Tibial nerve (tissue), 4 donors: ENCODE measurements around the gene PDZD2. TPM values are rescaled to one million over a fixed set of nuclear protein-coding genes. Genes with fewer than 3 reads are reported as not detected.

Experiments used
- DNase-seq, 2 donors: peaks; one replicate each; pipeline ENCODE4 v3.0.0-alpha.2; 2019; ENCODE audit warnings: low spot score in 2 of 2
- H3K27ac ChIP-seq, 4 donors: fragments of 200-600 bp; sonication (generic) in 3 of 4; one replicate each; pipeline ENCODE4 v1.5.1; 2017 to 2019; ENCODE audit warnings: mild to moderate bottlenecking in 1 of 4
- H3K27me3 ChIP-seq, 2 donors: fragments of 200-600 bp; sonication (generic) in 1 of 2; one replicate each; pipeline versions ENCODE4 v1.5.1 to v1.6.0; 2017 to 2019
- H3K36me3 ChIP-seq, 3 donors: fragments of 200-600 bp; sonication (generic); one replicate each; pipeline ENCODE4 v1.5.1; 2018 to 2019
- H3K4me1 ChIP-seq, 4 donors: fragments of 200-600 bp; sonication (generic) in 3 of 4; one replicate each; pipeline ENCODE4 v1.5.1; 2017 to 2019
- H3K4me3 ChIP-seq, 4 donors: fragments of 200-600 bp; sonication (generic) in 3 of 4; one replicate each; pipeline ENCODE4 v1.5.1; 2017 to 2019; ENCODE audit warnings: mild to moderate bottlenecking in 1 of 4, moderate library complexity in 1 of 4
- H3K9me3 ChIP-seq, 4 donors: fragments of 200-600 bp; sonication (generic) in 3 of 4; one replicate each; pipeline ENCODE4 v1.5.1; 2017 to 2019
- CTCF ChIP-seq, 5 experiments: fragments of 200-600 bp in 3 of 5; fragments of 450-650 bp in 2 of 5; sonication (generic) in 3 of 5; IDR thresholded peaks; one replicate each; pipeline ENCODE4 v1.5.1; 2016 to 2019; ENCODE audit warnings: antibody characterized with exemption in 5 of 5, mild to moderate bottlenecking in 3 of 5, moderate library complexity in 2 of 5
- EP300 ChIP-seq, 2 donors: sonication (generic); formaldehyde crosslinking; IDR thresholded peaks; one replicate each; pipeline ENCODE4 v1.6.1; 2017; ENCODE audit warnings: antibody characterized with exemption in 2 of 2, mild to moderate bottlenecking in 1 of 2
- POLR2A ChIP-seq, 2 donors: fragments of 450-650 bp; IDR thresholded peaks; one replicate each; pipeline ENCODE4 v1.6.1; 2017; ENCODE audit warnings: antibody characterized with exemption in 2 of 2, mild to moderate bottlenecking in 2 of 2, moderate library complexity in 2 of 2
- WGBS, 2 donors: methylation state at CpG; one replicate each; pipeline ENCODE4 v1.1.5; 2018; 5-methylcytosine and 5-hydroxymethylcytosine counted together
- small RNA-seq: library from RNA; depleted of rRNA; stranded (forward); fragments of <200 nt; gene quantifications from one replicate; pipeline ENCODE3, GENCODE V24; 2016
- total RNA-seq, 4 donors: library from RNA; depleted of rRNA; stranded (reverse); fragments of >200 nt; gene quantifications; one replicate each; pipeline ENCODE4 v1.1.0, GENCODE V29; 2016

The PDZD2 gene
- total RNA-seq, 4 donors from 2014 or later, result 102 to 153 (median 117) TPM

- TF ChIP-seq POLR2A (IDR thresholded peaks at IDR 0.05) (no peak), CTCF (IDR thresholded peaks at IDR 0.05) (no peak), EP300 (IDR thresholded peaks at IDR 0.05) (no peak)
- H3K4me3 ChIP-seq, result no peak overlapping the region
- no peak overlapping the region for H3K27ac ChIP-seq
- peaks cover 0 to 8% (median 0%) of the 10 kb centered on the region in 3 donors for H3K36me3 ChIP-seq
- H3K27me3 ChIP-seq, result no peaks in the 10 kb centered on the region
- WGBS, 2 donors, result 74 to 75% methylated on average over 2 of the region's 2 CpGs
- H3K9me3 ChIP-seq, result no peaks in the 10 kb centered on the region
- peaks cover 0 to 64% (median 13%) of the 10 kb centered on the region in 4 donors for H3K4me1 ChIP-seq
- DNase-seq, result no peak
Observed at GRCh38 chr5:32159328-32160072, 520.6 kb downstream of the PDZD2 start.

- no peak for DNase-seq
- H3K4me1 ChIP-seq, result peaks cover 0 to 69% (median 17%) of the 10 kb centered on the region in 4 donors
- no peaks in the 10 kb centered on the region for H3K27me3 ChIP-seq
- H3K27ac ChIP-seq, result no peak overlapping the region
- peaks cover 0 to 8% (median 0%) of the 10 kb centered on the region in 3 donors for H3K36me3 ChIP-seq
- 92 to 94% methylated on average over 1 of the region's 1 CpG for WGBS, 2 donors
- no peaks in the 10 kb centered on the region for H3K9me3 ChIP-seq
- no peak for TF ChIP-seq CTCF (IDR thresholded peaks at IDR 0.05)
- no peak for TF ChIP-seq POLR2A (IDR thresholded peaks at IDR 0.05)
- no peak for TF ChIP-seq EP300 (IDR thresholded peaks at IDR 0.05)
- no peak overlapping the region for H3K4me3 ChIP-seq
Observed at GRCh38 chr5:32160228-32160627, 521.3 kb downstream of the PDZD2 start.

Small RNAs within 50 kb of the gene (small RNA-seq; reads per million reads assigned to genes)
- gene AC025458.1 (not detected), gene MIR4279 (not detected), gene RF00019 (not detected), gene RNU6-358P (not detected), gene RNU6-363P (not detected), gene RNU6-760P (not detected)

Other genes starting within 250 kb of the PDZD2 start
- 10 to 100 TPM; 53.0 to 65.9 (median 59.6) TPM for gene DROSHA, start 107.0 kb upstream of the PDZD2 start, total RNA-seq
- 10 to 100 TPM in 1 of 4 donors, 1 to 10 TPM in 3; 6.5 to 22.8 (median 9.5) TPM for gene C5orf22, start 106.8 kb upstream of the PDZD2 start, total RNA-seq